GM12872 (cell line): ENCODE results near the gene PGLYRP1.

Experiments
- CTCF ChIP-seq: IDR thresholded peaks from 3 replicates; pipeline ENCODE4 v1.5.1; 2011; ENCODE audit warnings: low read depth, mild to moderate bottlenecking, low read length, moderate library complexity; ENCODE audit not compliant: insufficient read depth

The PGLYRP1 gene

GRCh38 chr19:46040952-46041500, 18.2 kb upstream of the PGLYRP1 start, which contains the start of gene IGFL4:
Gene IGFL4 (minus strand): TSS chr19:46041002. CDS start chr19:46040962, 40 bp downstream.
- no peak for TF ChIP-seq CTCF

GRCh38 chr19:46040125-46040524, 17.3 kb upstream of the PGLYRP1 start:
- no peak for TF ChIP-seq CTCF

- TF ChIP-seq CTCF, result no peak
Observed at GRCh38 chr19:46036744-46037128, 13.9 kb upstream of the PGLYRP1 start.

- TF ChIP-seq CTCF, result no peak
Observed at GRCh38 chr19:46035986-46036743, 13.3 kb upstream of the PGLYRP1 start.

GRCh38 chr19:46035546-46035945, 12.7 kb upstream of the PGLYRP1 start:
- TF ChIP-seq CTCF, result no peak

GRCh38 chr19:46033401-46033800, 10.5 kb upstream of the PGLYRP1 start:
- TF ChIP-seq CTCF, result no peak

- no peak for TF ChIP-seq CTCF
Observed at GRCh38 chr19:46032597-46033025, 9.8 kb upstream of the PGLYRP1 start.
